ENCODE measurements around the gene DNAL1. TPM values are rescaled to one million over a fixed set of nuclear protein-coding genes. Genes with fewer than 3 reads are reported as not detected.

Gene DNAL1
- total RNA-seq, 2 donors from 2014 or later = 8.5 to 10.0 TPM

DNA sequence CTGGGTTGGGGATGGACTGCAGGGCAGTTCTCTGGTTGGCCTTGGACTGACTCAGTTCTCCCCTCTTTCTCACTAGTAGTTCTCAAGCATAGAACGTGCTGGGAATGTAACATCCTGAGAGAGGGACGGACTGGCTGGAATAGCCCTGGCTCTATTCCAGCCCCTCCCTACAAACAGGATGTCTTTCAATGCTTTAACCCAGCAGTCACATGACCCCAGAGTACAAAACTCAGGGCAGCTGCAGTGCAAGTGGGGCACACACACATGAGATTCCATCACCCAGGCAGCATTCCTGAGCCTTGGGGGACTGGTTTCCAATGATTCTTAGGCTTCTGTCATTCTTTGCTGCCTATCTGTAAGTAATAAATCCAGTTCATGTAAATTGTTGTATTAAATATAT lies 34.1 kb upstream of the DNAL1 start:
- WGBS = 37% methylated on average over 2 of the region's 2 CpGs
- no peak overlapping the region for H3K4me3 ChIP-seq
- H3K36me3 ChIP-seq = no peaks in the 10 kb centered on the region
- no peak overlapping the region for H3K27ac ChIP-seq
- no peaks in the 10 kb centered on the region for H3K27me3 ChIP-seq (replicated peaks; ENCODE audit: insufficient read depth)
- intact Hi-C loops (cut with DNase I) = loop anchor here (5.0 kb wide), 1 partner anchor 43 kb away; the partner anchor contains the start of gene ACOT2
- H3K9me3 ChIP-seq = no peaks in the 10 kb centered on the region
- TF ChIP-seq POLR2AphosphoS5 (IDR thresholded peaks at IDR 0.05) (no peak), POLR2A (IDR thresholded peaks at IDR 0.05) (no peak)
- TF ChIP-seq, protein P1, sequence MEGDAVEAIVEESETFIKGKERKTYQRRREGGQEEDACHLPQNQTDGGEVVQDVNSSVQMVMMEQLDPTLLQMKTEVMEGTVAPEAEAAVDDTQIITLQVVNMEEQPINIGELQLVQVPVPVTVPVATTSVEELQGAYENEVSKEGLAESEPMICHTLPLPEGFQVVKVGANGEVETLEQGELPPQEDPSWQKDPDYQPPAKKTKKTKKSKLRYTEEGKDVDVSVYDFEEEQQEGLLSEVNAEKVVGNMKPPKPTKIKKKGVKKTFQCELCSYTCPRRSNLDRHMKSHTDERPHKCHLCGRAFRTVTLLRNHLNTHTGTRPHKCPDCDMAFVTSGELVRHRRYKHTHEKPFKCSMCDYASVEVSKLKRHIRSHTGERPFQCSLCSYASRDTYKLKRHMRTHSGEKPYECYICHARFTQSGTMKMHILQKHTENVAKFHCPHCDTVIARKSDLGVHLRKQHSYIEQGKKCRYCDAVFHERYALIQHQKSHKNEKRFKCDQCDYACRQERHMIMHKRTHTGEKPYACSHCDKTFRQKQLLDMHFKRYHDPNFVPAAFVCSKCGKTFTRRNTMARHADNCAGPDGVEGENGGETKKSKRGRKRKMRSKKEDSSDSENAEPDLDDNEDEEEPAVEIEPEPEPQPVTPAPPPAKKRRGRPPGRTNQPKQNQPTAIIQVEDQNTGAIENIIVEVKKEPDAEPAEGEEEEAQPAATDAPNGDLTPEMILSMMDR (IDR thresholded peaks at IDR 0.05) = no peak
- no peaks in the 10 kb centered on the region for H3K4me1 ChIP-seq (replicated peaks)
- DNase-seq (ENCODE audit: low spot score) = no peak

DNA sequence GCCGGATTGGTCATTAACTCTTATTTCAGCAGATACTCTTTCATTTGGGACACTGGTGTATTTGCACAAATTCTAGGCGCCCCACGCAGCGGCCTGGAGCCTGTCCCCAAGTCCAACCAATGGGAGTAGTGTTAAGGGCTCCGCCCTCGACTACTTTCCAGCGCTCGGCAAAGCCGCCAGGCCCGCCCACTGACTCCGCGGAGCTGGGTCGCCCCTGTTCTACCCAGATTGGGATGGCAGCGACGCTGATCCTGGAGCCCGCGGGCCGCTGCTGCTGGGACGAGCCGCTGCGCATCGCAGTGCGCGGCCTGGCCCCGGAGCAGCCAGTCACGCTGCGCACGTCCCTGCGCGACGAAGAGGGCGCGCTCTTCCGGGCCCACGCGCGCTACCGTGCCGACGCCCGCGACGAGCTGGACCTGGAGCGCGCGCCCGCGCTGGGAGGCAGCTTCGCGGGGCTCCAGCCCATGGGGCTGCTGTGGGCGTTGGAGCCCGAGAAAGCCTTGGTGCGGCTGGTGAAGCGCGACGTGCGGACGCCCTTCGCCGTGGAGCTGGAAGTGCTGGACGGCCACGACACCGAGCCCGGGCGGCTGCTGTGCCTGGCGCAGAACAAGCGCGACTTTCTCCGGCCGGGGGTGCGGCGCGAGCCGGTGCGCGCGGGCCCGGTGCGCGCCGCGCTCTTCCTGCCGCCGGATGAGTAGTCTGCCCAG lies 32.3 kb upstream of the DNAL1 start, which contains the start of gene ACOT6:
Gene ACOT6, plus strand, starts transcription at position 179 of the 707 bp plus-strand sequence. Its CDS starts 55 bp downstream, at position 234.
- 2% methylated on average over 63 of the region's 84 CpGs for WGBS
- H3K36me3 ChIP-seq = no peaks in the 10 kb centered on the region

DNA sequence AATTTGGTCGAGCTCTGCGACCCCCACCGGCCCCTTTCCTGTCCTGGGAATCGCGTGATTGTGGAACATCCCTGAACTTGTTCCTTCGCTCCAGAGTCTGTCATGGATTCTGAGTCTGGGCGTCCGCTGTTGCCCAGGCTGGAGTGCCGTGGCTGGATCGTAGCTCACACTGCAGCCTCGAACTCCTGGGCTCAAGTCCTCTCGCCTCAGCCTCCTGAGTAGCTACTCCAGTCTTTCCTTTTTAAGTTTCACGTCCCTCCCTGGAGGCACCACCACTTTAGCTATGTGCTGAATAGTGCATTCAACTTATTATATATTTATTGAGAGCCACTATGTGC lies 31.8 kb upstream of the DNAL1 start:
- 3% methylated on average over 9 of the region's 13 CpGs for WGBS
- intact Hi-C loops (cut with DNase I) = loop anchor here (5.0 kb wide), 1 partner anchor 46 kb away; the partner anchor contains the start of gene ACOT2
- Histone ChIP-seq H3K4me1 (replicated peaks) (no peaks in the 10 kb centered on the region), H3K36me3 (no peaks in the 10 kb centered on the region), H3K4me3 (peak overlapping the region; percentile 45 to 46), H3K27ac (peak overlapping the region; percentile 71 to 77), H3K9me3 (no peaks in the 10 kb centered on the region), H3K27me3 (replicated peaks; ENCODE audit: insufficient read depth) (no peaks in the 10 kb centered on the region)
- no peak for DNase-seq (ENCODE audit: low spot score)
- no peak for TF ChIP-seq POLR2A (IDR thresholded peaks at IDR 0.05)
- TF ChIP-seq, protein P1 (IDR thresholded peaks at IDR 0.05) = no peak

More for the DNA sequence above, 32.3 kb upstream of the DNAL1 start, which contains the start of gene ACOT6:
- no peaks in the 10 kb centered on the region for H3K9me3 ChIP-seq
- TF ChIP-seq, protein P1 (IDR thresholded peaks at IDR 0.05) = peak in 1 of 4 experiments; percentile 5
- TF ChIP-seq POLR2AphosphoS5 (IDR thresholded peaks at IDR 0.05) = peak; percentile 35
- peak; percentile 42 for TF ChIP-seq POLR2A (IDR thresholded peaks at IDR 0.05)
- intact Hi-C loops (cut with DNase I) = loop anchor here (5.0 kb wide), 1 partner anchor 45 kb away; the partner anchor contains the start of gene ACOT2
- H3K4me1 ChIP-seq (replicated peaks) = no peaks in the 10 kb centered on the region
- H3K4me3 ChIP-seq = peak within 1 kb of the TSS; percentile 45 to 46
- peak; percentile 54 for DNase-seq (ENCODE audit: low spot score)
- H3K27me3 ChIP-seq (replicated peaks; ENCODE audit: insufficient read depth) = no peaks in the 10 kb centered on the region
- H3K27ac ChIP-seq = peak within 1 kb of the TSS; percentile 71 to 77

DNA sequence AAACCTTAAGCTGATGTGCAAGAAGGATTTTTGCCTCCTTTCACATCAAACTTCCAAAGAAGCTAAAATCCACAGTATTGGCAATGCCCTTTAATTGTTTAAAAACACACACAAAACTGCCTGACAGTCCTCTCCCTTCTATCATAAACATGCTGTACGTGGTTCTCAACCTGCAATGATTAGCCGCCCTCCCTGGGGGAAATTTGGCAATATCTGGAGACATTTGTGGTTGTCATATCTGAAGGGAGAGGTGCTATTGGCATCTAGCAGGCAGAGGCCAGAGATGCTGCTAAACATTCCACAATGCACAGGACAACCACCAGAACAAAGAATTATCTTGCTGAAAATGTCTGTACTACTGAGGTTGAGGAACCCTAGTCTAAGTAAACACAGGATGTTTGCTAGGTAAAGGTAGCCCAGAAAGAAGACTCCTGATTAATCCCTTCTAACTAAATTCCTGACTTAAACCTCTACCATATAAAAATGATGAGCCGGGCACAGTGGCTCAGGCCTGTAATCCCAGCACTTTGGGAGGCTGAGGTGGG lies 31.3 kb upstream of the DNAL1 start:
- Histone ChIP-seq H3K9me3 (no peaks in the 10 kb centered on the region), H3K4me1 (replicated peaks) (no peaks in the 10 kb centered on the region), H3K36me3 (no peaks in the 10 kb centered on the region), H3K4me3 (no peak overlapping the region), H3K27ac (peak overlapping the region in 1 of 2 donors; percentile 77), H3K27me3 (replicated peaks; ENCODE audit: insufficient read depth) (no peaks in the 10 kb centered on the region)
- intact Hi-C loops (cut with DNase I) = loop anchor here (5.0 kb wide), 1 partner anchor 46 kb away; the partner anchor contains the start of gene ACOT2
- TF ChIP-seq POLR2A (IDR thresholded peaks at IDR 0.05) = no peak
- TF ChIP-seq, protein P1 (IDR thresholded peaks at IDR 0.05) = no peak
- no peak for TF ChIP-seq POLR2AphosphoS5 (IDR thresholded peaks at IDR 0.05)
- no peak for DNase-seq (ENCODE audit: low spot score)
- WGBS = 73% methylated on average over 3 of the region's 3 CpGs

Data from prostate gland (tissue), 2 donors.